HUES64 (cell line): ENCODE measurements around the gene FTO.

ENCODE experiments used
- H3K27ac ChIP-seq: 2 replicates; pipeline ENCODE4 v1.7.0; 2013; ENCODE audit warnings: low read depth, low read length, inconsistent platforms
- H3K27me3 ChIP-seq: 2 replicates; pipeline ENCODE4 v1.6.1; 2013; ENCODE audit warnings: mild to moderate bottlenecking, low read length; ENCODE audit not compliant: insufficient read depth
- H3K36me3 ChIP-seq: 2 replicates; pipeline ENCODE4 v1.6.1; 2013; ENCODE audit warnings: mild to moderate bottlenecking, low read length; ENCODE audit not compliant: insufficient read depth
- H3K4me1 ChIP-seq: 2 replicates; pipeline ENCODE4 v1.6.1; 2013; ENCODE audit warnings: mild to moderate bottlenecking, low read length, moderate library complexity; ENCODE audit not compliant: insufficient read depth
- H3K4me3 ChIP-seq: 2 replicates; pipeline ENCODE4 v1.5.1; 2013; ENCODE audit warnings: mild to moderate bottlenecking, low read length, moderate library complexity
- H3K9ac ChIP-seq: 2 replicates; pipeline ENCODE4 v1.6.1; 2013; ENCODE audit warnings: mild to moderate bottlenecking, low read depth, low read length
- H3K9me3 ChIP-seq: 2 replicates; pipeline ENCODE4 v1.6.1; 2013; ENCODE audit warnings: low read depth, low read length; ENCODE audit not compliant: insufficient read depth
- WGBS: fragments of 150-250, 120-280 bp; methylation state at CpG from one replicate; pipeline ENCODE4 v1.1.7; 2013; ENCODE audit warnings: missing lambda C conversion rate; 5-methylcytosine and 5-hydroxymethylcytosine counted together

Gene FTO

DNA sequence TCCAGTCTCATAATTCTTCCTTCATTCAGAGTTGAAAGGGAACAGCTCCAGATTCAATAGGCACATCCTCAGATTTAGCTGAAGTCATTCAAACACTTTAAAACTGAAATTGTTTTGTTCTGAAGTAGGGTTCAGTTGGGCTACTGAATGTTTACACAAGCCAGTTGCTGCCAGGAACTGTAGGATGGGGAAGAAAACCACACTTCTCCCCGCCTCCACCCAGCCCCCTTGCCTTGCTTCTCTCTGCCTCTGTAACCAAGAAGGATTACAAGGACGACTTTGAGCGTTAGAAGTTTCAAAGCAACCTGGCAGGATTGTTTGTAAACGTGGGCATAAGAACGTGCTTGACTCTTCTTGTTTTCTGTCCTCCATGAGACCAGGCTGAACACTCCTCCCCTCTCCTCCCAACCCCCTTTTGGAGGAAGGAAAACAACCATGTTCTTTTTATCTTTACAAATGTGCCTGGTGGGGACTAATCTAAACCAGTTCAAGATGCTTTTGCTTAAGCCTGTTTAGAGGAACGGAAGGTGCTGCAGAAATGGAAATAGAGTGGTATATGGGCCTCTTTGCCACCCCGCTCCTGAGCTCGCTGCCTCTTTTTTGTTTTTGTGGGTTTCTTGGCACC lies 287.9 kb downstream of the FTO start:
- H3K27me3 ChIP-seq = no peaks in the 10 kb centered on the region
- WGBS = 46% methylated on average over 8 of the region's 8 CpGs
- H3K4me1 ChIP-seq = peaks cover 19% of the 10 kb centered on the region
- H3K27ac ChIP-seq = no peak overlapping the region
- no peak overlapping the region for H3K9ac ChIP-seq
- H3K36me3 ChIP-seq = no peaks in the 10 kb centered on the region
- H3K4me3 ChIP-seq = no peak overlapping the region
- H3K9me3 ChIP-seq = no peaks in the 10 kb centered on the region

DNA sequence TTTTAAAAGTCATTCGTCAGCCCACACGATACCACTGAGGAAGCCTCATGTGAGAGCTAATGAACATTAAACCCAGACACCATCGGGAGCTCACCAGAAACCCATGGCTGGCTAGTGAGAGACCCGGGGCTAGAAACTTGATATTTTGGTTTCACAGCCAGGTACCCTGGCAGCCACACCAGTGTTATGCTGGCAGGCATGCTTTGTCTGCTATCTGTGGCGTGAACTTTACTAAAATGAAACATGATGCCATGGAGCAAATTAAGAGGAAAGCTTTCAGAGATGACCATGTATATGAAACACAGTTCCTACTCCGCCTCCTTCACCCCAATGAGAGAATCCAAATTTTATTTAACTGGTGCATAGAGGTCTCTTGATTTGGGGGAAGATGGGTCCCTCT lies 291.4 kb downstream of the FTO start:
- Histone ChIP-seq H3K9me3 (no peaks in the 10 kb centered on the region), H3K36me3 (no peaks in the 10 kb centered on the region)

DNA sequence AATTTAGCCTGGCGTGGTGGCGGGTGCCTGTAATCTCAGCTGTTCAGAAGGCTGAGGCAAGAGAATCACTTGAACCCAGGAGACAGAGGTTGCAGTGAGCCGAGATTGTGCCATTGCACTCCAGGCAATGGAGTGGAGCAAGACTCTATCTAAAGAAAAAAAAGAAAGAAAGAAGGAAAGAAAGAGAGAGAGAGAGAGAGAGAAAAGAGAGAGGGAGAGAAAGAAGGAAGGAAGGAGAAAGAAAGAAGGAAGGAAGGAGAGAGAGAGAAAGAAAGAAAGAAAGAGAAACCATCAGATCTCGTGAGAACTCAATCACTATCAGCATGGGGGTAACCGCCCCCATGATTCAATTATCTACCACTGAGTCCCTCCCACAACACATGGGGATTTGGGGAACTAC lies 293.0 kb downstream of the FTO start:
- H3K4me3 ChIP-seq = no peak overlapping the region
- no peak overlapping the region for H3K9ac ChIP-seq
- no peaks in the 10 kb centered on the region for H3K27me3 ChIP-seq
- no peaks in the 10 kb centered on the region for H3K36me3 ChIP-seq
- H3K4me1 ChIP-seq = peaks cover 8% of the 10 kb centered on the region
- no peak overlapping the region for H3K27ac ChIP-seq
- H3K9me3 ChIP-seq = no peaks in the 10 kb centered on the region
- 92% methylated on average over 4 of the region's 5 CpGs for WGBS

More for the DNA sequence above, 291.4 kb downstream of the FTO start:
- peaks cover 19% of the 10 kb centered on the region for H3K4me1 ChIP-seq
- no peaks in the 10 kb centered on the region for H3K27me3 ChIP-seq
- no peak overlapping the region for H3K4me3 ChIP-seq
- no peak overlapping the region for H3K9ac ChIP-seq
- 98% methylated on average over 5 of the region's 6 CpGs for WGBS
- no peak overlapping the region for H3K27ac ChIP-seq

DNA sequence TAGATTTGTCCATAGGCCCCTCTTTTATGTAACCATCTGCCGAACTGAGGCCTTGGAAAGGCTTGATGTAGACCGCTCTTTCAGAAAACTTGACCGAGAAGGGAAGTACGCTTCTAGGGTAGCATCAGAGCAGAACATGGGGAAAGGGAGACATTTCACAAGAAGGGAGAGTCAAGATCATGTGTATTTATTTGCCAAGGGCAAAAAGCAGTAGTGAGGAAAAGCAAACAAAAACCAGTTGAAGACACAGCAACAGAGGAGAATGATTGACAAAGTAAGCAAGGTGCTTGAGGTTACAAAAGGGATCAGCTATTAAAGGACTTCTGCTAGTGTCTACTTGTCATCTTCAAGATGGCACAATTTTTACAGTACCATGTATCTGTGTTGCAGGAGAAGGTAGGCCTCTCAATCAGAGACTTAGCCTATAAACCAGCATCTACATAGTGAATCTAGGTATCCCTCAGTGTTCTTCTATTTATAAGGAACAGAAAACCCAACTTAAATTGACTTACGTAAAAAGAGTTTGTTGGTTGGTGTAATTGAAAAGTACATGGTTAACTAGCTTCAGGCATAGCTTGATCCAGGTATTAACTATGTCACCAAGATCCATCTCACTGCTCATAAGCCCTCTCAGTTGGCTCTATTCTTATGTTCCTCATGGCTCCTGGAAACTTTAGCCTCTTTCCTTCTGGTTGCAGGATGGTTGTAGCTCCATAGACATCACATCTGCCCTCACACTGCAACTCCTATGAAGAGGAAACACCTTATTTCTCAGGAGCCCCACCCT lies 294.3 kb downstream of the FTO start:
- H3K9ac ChIP-seq = no peak overlapping the region
- H3K4me3 ChIP-seq = no peak overlapping the region
- no peaks in the 10 kb centered on the region for H3K27me3 ChIP-seq
- H3K36me3 ChIP-seq = no peaks in the 10 kb centered on the region
- WGBS = 98% methylated on average over 4 of the region's 5 CpGs
- no peaks in the 10 kb centered on the region for H3K4me1 ChIP-seq
- no peaks in the 10 kb centered on the region for H3K9me3 ChIP-seq
- H3K27ac ChIP-seq = no peak overlapping the region

DNA sequence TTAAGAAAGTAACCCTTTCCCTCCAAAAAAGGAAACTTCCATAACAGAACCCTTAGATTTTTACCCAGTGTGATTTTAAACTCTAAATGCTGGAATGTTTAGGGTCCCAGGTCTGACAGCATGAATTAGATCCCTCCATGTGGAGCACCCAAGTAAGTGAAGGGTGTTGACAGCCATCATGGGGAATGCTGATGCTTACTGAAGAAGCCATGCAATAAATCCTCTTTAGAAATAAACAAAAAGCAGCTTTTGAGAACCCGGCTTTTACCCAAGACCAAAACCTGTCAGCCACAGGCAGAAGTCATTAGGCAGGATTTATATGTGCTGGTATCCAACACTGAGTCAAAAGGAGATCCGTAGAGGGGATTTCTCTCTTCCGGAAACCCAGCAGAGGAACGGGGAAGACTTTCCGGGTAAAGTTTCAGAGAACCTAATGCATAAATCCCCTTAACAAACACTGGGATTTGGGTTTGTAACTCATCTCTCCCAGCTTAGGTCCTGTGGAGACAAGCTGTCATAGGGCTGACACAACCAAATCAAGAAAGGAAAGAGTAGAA lies 295.1 kb downstream of the FTO start:
- H3K4me3 ChIP-seq = no peak overlapping the region
- H3K27me3 ChIP-seq = no peaks in the 10 kb centered on the region
- 99% methylated on average over 5 of the region's 5 CpGs for WGBS

DNA sequence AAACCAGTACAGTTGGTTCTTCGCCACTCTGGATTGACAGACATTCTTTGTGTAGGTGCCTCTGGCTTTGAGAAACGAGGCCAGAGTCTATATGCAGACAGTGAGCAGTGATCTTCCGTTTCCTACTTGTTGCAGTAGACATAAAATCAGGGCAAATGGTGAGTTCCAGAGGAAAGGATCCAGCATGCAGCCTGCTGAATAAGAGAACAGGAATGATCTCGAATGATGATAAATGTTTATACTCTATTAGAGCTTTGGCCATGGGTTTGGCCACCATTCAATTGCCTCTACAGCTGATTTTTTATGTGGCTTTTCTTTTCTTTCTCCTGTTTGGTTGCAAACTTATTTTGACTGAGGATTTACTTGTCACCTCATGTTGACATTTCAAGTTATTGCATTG lies 295.9 kb downstream of the FTO start:
- no peak overlapping the region for H3K9ac ChIP-seq
- H3K27ac ChIP-seq = no peak overlapping the region
- WGBS = 92% methylated on average over 4 of the region's 4 CpGs
- H3K36me3 ChIP-seq = no peaks in the 10 kb centered on the region
- no peaks in the 10 kb centered on the region for H3K9me3 ChIP-seq
- no peaks in the 10 kb centered on the region for H3K4me1 ChIP-seq
- H3K27me3 ChIP-seq = no peaks in the 10 kb centered on the region
- no peak overlapping the region for H3K4me3 ChIP-seq

More for the DNA sequence above, 295.1 kb downstream of the FTO start:
- Histone ChIP-seq H3K4me1 (no peaks in the 10 kb centered on the region), H3K36me3 (no peaks in the 10 kb centered on the region), H3K27ac (no peak overlapping the region), H3K9ac (no peak overlapping the region), H3K9me3 (no peaks in the 10 kb centered on the region)

DNA sequence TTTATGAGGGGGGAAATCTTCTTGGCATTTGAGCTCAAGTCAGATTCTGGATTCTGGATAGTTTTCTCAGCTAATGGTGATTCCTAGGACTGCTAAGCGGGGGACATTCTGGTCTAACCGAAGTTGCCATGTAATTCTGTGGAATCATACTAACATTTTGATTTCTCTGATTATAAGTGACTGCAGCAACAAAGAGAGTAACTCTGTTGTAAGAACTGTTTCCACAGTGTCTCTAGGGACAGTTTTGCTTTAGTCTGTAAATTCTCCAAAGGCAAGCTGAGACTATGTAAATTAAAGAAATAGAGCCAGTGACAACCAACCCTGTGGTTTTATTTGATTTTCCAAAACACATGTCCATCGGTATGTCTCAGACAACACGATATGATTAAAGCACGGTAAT lies 296.4 kb downstream of the FTO start:
- Histone ChIP-seq H3K36me3 (no peaks in the 10 kb centered on the region), H3K27ac (no peak overlapping the region), H3K27me3 (no peaks in the 10 kb centered on the region), H3K9ac (no peak overlapping the region), H3K4me1 (no peaks in the 10 kb centered on the region), H3K9me3 (no peaks in the 10 kb centered on the region), H3K4me3 (no peak overlapping the region)
- WGBS = 100% methylated on average over 2 of the region's 5 CpGs

DNA sequence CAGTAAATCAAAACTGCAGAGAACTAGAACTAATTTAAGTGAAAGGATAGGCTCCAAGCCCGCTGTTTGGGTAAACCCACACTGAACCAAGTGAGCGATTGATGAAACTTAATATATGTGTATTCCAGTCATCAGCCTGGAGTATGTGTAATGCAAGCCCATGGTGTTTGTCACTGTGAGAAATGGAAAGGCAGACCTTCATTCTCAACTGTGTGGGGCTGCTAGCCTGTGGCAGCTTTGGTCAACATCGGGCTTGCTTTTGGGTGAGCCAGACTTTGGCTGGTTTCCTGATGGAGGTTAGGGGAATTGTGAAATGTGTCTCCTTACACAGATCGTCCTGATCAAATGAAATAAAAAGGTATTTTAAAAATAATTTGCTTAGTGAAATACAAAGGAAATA lies 302.7 kb downstream of the FTO start:
- no peaks in the 10 kb centered on the region for H3K27me3 ChIP-seq
- no peaks in the 10 kb centered on the region for H3K36me3 ChIP-seq
- 96% methylated on average over 4 of the region's 4 CpGs for WGBS
- no peak overlapping the region for H3K27ac ChIP-seq
- H3K9ac ChIP-seq = no peak overlapping the region
- H3K9me3 ChIP-seq = no peaks in the 10 kb centered on the region
- no peak overlapping the region for H3K4me3 ChIP-seq
- H3K4me1 ChIP-seq = no peaks in the 10 kb centered on the region

DNA sequence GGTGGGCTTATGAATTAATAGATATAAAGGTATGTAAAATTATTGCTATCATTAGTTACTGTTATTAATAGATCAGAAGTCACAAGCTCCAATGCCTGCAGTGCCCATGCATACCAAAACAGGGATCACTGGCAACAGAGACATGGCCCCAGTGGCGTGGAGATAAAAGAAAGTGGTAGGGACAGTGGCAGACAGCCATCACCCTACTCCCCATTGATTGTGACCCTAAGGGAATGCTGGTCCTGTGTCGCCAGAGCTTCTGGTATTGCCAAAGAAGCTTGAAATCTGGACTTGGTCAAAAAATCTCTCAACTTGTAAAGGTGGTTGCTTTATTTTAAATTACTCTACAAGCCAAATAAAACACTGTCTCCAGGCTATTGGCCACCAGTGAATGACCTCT lies 303.5 kb downstream of the FTO start:
- Histone ChIP-seq H3K36me3 (no peaks in the 10 kb centered on the region), H3K27ac (no peak overlapping the region), H3K27me3 (no peaks in the 10 kb centered on the region), H3K4me3 (no peak overlapping the region), H3K9ac (no peak overlapping the region), H3K9me3 (peaks cover 4% of the 10 kb centered on the region; the same call in 1 of the 2 replicates), H3K4me1 (no peaks in the 10 kb centered on the region)
- 92% methylated on average over 2 of the region's 2 CpGs for WGBS

DNA sequence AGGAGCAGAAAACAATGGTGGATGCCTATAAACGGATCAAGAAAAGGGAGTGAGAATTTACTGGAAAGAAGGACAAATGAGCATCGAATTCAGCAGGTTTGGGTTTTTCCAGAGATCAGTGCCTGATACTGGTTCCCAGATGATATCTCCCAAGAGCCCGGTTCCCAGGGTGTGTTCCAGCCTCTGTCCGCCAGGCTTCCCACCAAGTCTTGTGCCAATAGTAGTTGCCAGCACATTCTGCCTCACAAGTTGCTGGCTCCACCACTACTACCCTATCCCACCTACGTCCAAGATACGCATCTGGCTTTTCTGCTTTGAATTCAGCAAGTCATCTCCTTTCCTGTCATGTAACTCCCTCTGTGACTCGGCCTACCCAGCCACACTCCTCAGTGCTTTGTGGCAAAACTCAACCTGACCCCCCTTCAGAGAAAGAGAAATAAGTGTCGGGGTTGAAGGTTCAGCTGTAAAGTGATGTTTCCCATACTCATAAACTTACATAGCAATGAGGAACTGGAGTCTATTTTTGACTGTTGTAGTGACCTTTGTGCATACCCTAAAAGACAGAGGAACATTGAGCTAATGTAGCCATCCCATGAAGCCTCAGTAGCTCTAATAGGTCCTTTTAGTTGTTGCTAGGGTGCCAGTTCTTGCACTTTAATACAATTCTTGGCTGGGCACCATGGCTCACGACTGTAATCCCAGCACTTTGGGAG lies 305.7 kb downstream of the FTO start:
- H3K36me3 ChIP-seq = no peaks in the 10 kb centered on the region
- no peaks in the 10 kb centered on the region for H3K27me3 ChIP-seq
- no peak overlapping the region for H3K27ac ChIP-seq
- no peak overlapping the region for H3K4me3 ChIP-seq
- no peaks in the 10 kb centered on the region for H3K4me1 ChIP-seq
- 95% methylated on average over 8 of the region's 9 CpGs for WGBS
- H3K9me3 ChIP-seq = peaks cover 4% of the 10 kb centered on the region; the same call in 1 of the 2 replicates
- H3K9ac ChIP-seq = no peak overlapping the region

DNA sequence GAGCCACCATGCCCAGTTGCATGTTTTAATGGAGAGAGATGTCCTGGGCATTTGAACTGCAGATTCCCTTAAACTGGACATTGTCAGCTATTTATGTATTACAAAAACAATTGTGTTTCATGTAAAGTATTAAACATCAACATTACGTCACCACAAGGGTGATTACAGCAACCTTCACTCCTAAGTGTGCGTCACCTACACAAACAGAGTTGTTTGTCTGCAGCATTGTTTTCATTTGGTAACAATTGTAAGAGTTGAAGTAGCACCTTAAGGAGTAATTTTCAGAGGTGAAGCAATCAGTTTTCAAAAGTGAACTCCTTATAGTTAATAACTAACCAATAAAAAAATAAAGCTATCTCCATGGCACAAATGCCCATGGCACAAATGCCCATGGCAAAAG lies 311.2 kb downstream of the FTO start:
- no peaks in the 10 kb centered on the region for H3K36me3 ChIP-seq
- no peak overlapping the region for H3K27ac ChIP-seq
- peaks cover 14% of the 10 kb centered on the region for H3K4me1 ChIP-seq
- 100% methylated on average over 2 of the region's 2 CpGs for WGBS
- H3K4me3 ChIP-seq = no peak overlapping the region
- H3K9me3 ChIP-seq = peaks cover 4% of the 10 kb centered on the region; the same call in 1 of the 2 replicates
- H3K9ac ChIP-seq = no peak overlapping the region
- H3K27me3 ChIP-seq = no peaks in the 10 kb centered on the region
